ENCODE results near the gene TAOK2. TPM values are rescaled to one million over a fixed set of nuclear protein-coding genes. Genes with fewer than 3 reads are reported as not detected.
A peak's percentile ranks its signal among the peaks of the same experiment; 100 is the strongest.

The TAOK2 gene
- total RNA-seq, 2 experiments from 2014 or later, result 20.9 to 21.6 TPM

- Mint-ChIP-seq H3K27me3 (ENCODE audit: low read depth) (peaks cover 30% of the 10 kb centered on the region), H3K9me3 (no peaks in the 10 kb centered on the region), H3K4me3 (no peak overlapping the region), H3K4me1 (ENCODE audit: low read depth) (peaks cover 7% of the 10 kb centered on the region), H3K27ac (no peak overlapping the region), H3K36me3 (ENCODE audit: low read depth) (no peaks in the 10 kb centered on the region)
- CTCF ChIA-PET, result no interaction called here
- no peak for DNase-seq
- intact Hi-C loops (cut with micrococcal nuclease), result loop anchor here (10.0 kb wide), 1 partner anchor 100 kb away; the partner anchor contains the start of gene KCTD13
These were observed 51.5 kb downstream of the TAOK2 start for GRCh38 chr16:30025156-30025555.

- Mint-ChIP-seq H3K36me3 (ENCODE audit: low read depth) (no peaks in the 10 kb centered on the region), H3K4me1 (ENCODE audit: low read depth) (peaks cover 9% of the 10 kb centered on the region), H3K4me3 (no peak overlapping the region), H3K27me3 (ENCODE audit: low read depth) (peaks cover 32% of the 10 kb centered on the region), H3K9me3 (no peaks in the 10 kb centered on the region), H3K27ac (no peak overlapping the region)
- intact Hi-C loops (cut with micrococcal nuclease), result loop anchor here (10.0 kb wide), 1 partner anchor 101 kb away; the partner anchor contains the start of gene KCTD13
- CTCF ChIA-PET, result no interaction called here
- no peak for DNase-seq
These were observed 51.9 kb downstream of the TAOK2 start for GRCh38 chr16:30025574-30025973.

GRCh38 chr16:30026449-30026848, 52.8 kb downstream of the TAOK2 start:
- Mint-ChIP-seq H3K9me3 (no peaks in the 10 kb centered on the region), H3K4me1 (ENCODE audit: low read depth) (peaks cover 6% of the 10 kb centered on the region), H3K4me3 (no peak overlapping the region), H3K27ac (no peak overlapping the region), H3K36me3 (ENCODE audit: low read depth) (no peaks in the 10 kb centered on the region), H3K27me3 (ENCODE audit: low read depth) (peaks cover 34% of the 10 kb centered on the region)
- no peak for DNase-seq
- intact Hi-C loops (cut with micrococcal nuclease), result loop anchor here (10.0 kb wide), 1 partner anchor 102 kb away; the partner anchor contains the start of gene KCTD13
- CTCF ChIA-PET, result no interaction called here

- Mint-ChIP-seq H3K9me3 (no peaks in the 10 kb centered on the region), H3K36me3 (ENCODE audit: low read depth) (no peaks in the 10 kb centered on the region), H3K27ac (no peak overlapping the region), H3K4me1 (ENCODE audit: low read depth) (peaks cover 10% of the 10 kb centered on the region), H3K4me3 (no peak overlapping the region), H3K27me3 (ENCODE audit: low read depth) (peaks cover 42% of the 10 kb centered on the region)
- CTCF ChIA-PET, result no interaction called here
- intact Hi-C loops (cut with micrococcal nuclease), result loop anchor here (10.0 kb wide), 1 partner anchor 103 kb away; the partner anchor contains the start of gene KCTD13
- no peak for DNase-seq
These were observed 54.1 kb downstream of the TAOK2 start for GRCh38 chr16:30027588-30028437.

- Mint-ChIP-seq H3K9me3 (no peaks in the 10 kb centered on the region), H3K4me3 (no peak overlapping the region), H3K27me3 (ENCODE audit: low read depth) (peaks cover 42% of the 10 kb centered on the region), H3K27ac (no peak overlapping the region), H3K36me3 (ENCODE audit: low read depth) (no peaks in the 10 kb centered on the region), H3K4me1 (ENCODE audit: low read depth) (peaks cover 10% of the 10 kb centered on the region)
- no peak for DNase-seq
- CTCF ChIA-PET, result no interaction called here
- intact Hi-C loops (cut with micrococcal nuclease), result loop anchor here (10.0 kb wide), 1 partner anchor 104 kb away; the partner anchor contains the start of gene KCTD13
These were observed 54.9 kb downstream of the TAOK2 start for GRCh38 chr16:30028438-30029076.

- Mint-ChIP-seq H3K9me3 (no peaks in the 10 kb centered on the region), H3K36me3 (ENCODE audit: low read depth) (no peaks in the 10 kb centered on the region), H3K27me3 (ENCODE audit: low read depth) (peaks cover 44% of the 10 kb centered on the region), H3K4me3 (no peak overlapping the region), H3K4me1 (ENCODE audit: low read depth) (peaks cover 10% of the 10 kb centered on the region), H3K27ac (no peak overlapping the region)
- CTCF ChIA-PET, result interaction anchor here (0.7 to 3.8 kb wide), 2 partner anchors 11 to 13 kb away, joined by 3 to 23 read pairs; no protein-coding TSS in a partner anchor
- intact Hi-C loops (cut with micrococcal nuclease), result no loop called here
- no peak for DNase-seq
These were observed 56.5 kb downstream of the TAOK2 start for GRCh38 chr16:30030011-30030685.

- peaks cover 46% of the 10 kb centered on the region for H3K27me3 Mint-ChIP-seq (ENCODE audit: low read depth)
These were observed 57.3 kb downstream of the TAOK2 start, which contains the start of gene TLCD3B for GRCh38 chr16:30030841-30031413. TLCD3B (minus strand) TSS chr16:30031271; CDS start chr16:30030527, 744 bp downstream.

GRCh38 chr16:30031477-30031918, 57.8 kb downstream of the TAOK2 start:
- no peak for DNase-seq
- CTCF ChIA-PET, result interaction anchor here (0.5 to 3.8 kb wide), 33 partner anchors 9 to 419 kb away, joined by 3 to 26 read pairs (median 5); partner anchors contain the start of genes C16orf92, KCTD13, TAOK2 and TBX6
- peaks cover 46% of the 10 kb centered on the region for H3K27me3 Mint-ChIP-seq (ENCODE audit: low read depth)
- peaks cover 10% of the 10 kb centered on the region for H3K4me1 Mint-ChIP-seq (ENCODE audit: low read depth)
- intact Hi-C loops (cut with micrococcal nuclease), result no loop called here
- H3K9me3 Mint-ChIP-seq, result no peaks in the 10 kb centered on the region
- no peak overlapping the region for H3K4me3 Mint-ChIP-seq
- no peak overlapping the region for H3K27ac Mint-ChIP-seq
- H3K36me3 Mint-ChIP-seq (ENCODE audit: low read depth), result no peaks in the 10 kb centered on the region

More at GRCh38 chr16:30030841-30031413, 57.3 kb downstream of the TAOK2 start, which contains the start of gene TLCD3B:
- Mint-ChIP-seq H3K4me1 (ENCODE audit: low read depth) (peaks cover 10% of the 10 kb centered on the region), H3K27ac (no peak within 1 kb of the TSS), H3K4me3 (no peak within 1 kb of the TSS), H3K36me3 (ENCODE audit: low read depth) (no peaks in the 10 kb centered on the region), H3K9me3 (no peaks in the 10 kb centered on the region)
- CTCF ChIA-PET, result interaction anchor here (0.6 to 3.8 kb wide), 19 partner anchors 8 to 385 kb away, joined by 3 to 26 read pairs (median 6); partner anchors contain the start of genes C16orf92, KCTD13 and TBX6
- intact Hi-C loops (cut with micrococcal nuclease), result no loop called here
- no peak for DNase-seq

GRCh38 chr16:30032083-30032819, 58.6 kb downstream of the TAOK2 start:
- intact Hi-C loops (cut with micrococcal nuclease), result loop anchor here (1.0 kb wide), 1 partner anchor 22 kb away; no protein-coding TSS in a partner anchor
- no peak overlapping the region for H3K27ac Mint-ChIP-seq

GRCh38 chr16:30033270-30033669, 59.6 kb downstream of the TAOK2 start:
- Mint-ChIP-seq H3K9me3 (no peaks in the 10 kb centered on the region), H3K36me3 (ENCODE audit: low read depth) (no peaks in the 10 kb centered on the region), H3K4me1 (ENCODE audit: low read depth) (peaks cover 9% of the 10 kb centered on the region), H3K4me3 (no peak overlapping the region), H3K27me3 (ENCODE audit: low read depth) (peaks cover 28% of the 10 kb centered on the region), H3K27ac (no peak overlapping the region)
- no peak for DNase-seq
- CTCF ChIA-PET, result interaction anchor here (0.7 to 3.8 kb wide), 11 partner anchors 10 to 1081 kb away, joined by 3 to 26 read pairs (median 6); partner anchors contain the start of genes C16orf92 and CDIPT
- intact Hi-C loops (cut with micrococcal nuclease), result no loop called here

More at GRCh38 chr16:30032083-30032819, 58.6 kb downstream of the TAOK2 start:
- Mint-ChIP-seq H3K27me3 (ENCODE audit: low read depth) (peaks cover 38% of the 10 kb centered on the region), H3K9me3 (no peaks in the 10 kb centered on the region), H3K36me3 (ENCODE audit: low read depth) (no peaks in the 10 kb centered on the region), H3K4me1 (ENCODE audit: low read depth) (peaks cover 10% of the 10 kb centered on the region), H3K4me3 (no peak overlapping the region)
- peak; percentile 81 for DNase-seq
- CTCF ChIA-PET, result interaction anchor here (0.5 to 3.8 kb wide), 42 partner anchors 9 to 420 kb away, joined by 3 to 26 read pairs (median 4); partner anchors contain the start of genes C16orf92, CDIPT, KCTD13 and TAOK2

- no peak overlapping the region for H3K4me3 Mint-ChIP-seq
- DNase-seq, result no peak
- H3K36me3 Mint-ChIP-seq (ENCODE audit: low read depth), result no peaks in the 10 kb centered on the region
- peaks cover 2% of the 10 kb centered on the region for H3K27me3 Mint-ChIP-seq (ENCODE audit: low read depth)
- CTCF ChIA-PET, result interaction anchor here (0.8 to 1.6 kb wide), 5 partner anchors 8 to 349 kb away, joined by 3 to 7 read pairs (median 6); no protein-coding TSS in a partner anchor
- H3K4me1 Mint-ChIP-seq (ENCODE audit: low read depth), result no peaks in the 10 kb centered on the region
- intact Hi-C loops (cut with micrococcal nuclease), result no loop called here
- no peaks in the 10 kb centered on the region for H3K9me3 Mint-ChIP-seq
- no peak overlapping the region for H3K27ac Mint-ChIP-seq
These were observed 66.6 kb downstream of the TAOK2 start for GRCh38 chr16:30040221-30040620.
